ENCODE measurements around the gene ADSS2.

ADSS2 gene

GRCh38 chr1:244442850-244443249 is 8.9 kb downstream of the ADSS2 start:
- Histone ChIP-seq H4K91ac (ENCODE audit: low read depth, low read length, poor library complexity) (no peak overlapping the region), H3K4me3 (ENCODE audit: low read length in 2 of 2) (no peak overlapping the region), H2AK5ac (ENCODE audit: low read depth, low read length) (no peak overlapping the region), H2AFZ (ENCODE audit: low read length) (no peak overlapping the region), H3K4ac (ENCODE audit: low read length) (no peak overlapping the region), H4K8ac (ENCODE audit: low read depth, low read length) (no peak overlapping the region), H3K36me3 (replicated peaks in 1 of 2; ENCODE audit: control insufficient read depth in 2 of 2, insufficient read depth in 2 of 2, low read length in 2 of 2) (peaks cover 0 to 5% of the 10 kb centered on the region in 2 donors), H3K14ac (ENCODE audit: low read length) (no peak overlapping the region), H3K18ac (ENCODE audit: low read length) (no peak overlapping the region), H3K27me3 (ENCODE audit: control insufficient read depth in 3 of 3, insufficient read depth in 3 of 3, low read depth in 1 of 3, low read length in 3 of 3) (no peaks in the 10 kb centered on the region), H3K4me2 (ENCODE audit: insufficient read depth, low read length, poor library complexity, severe bottlenecking) (no peak overlapping the region), H3K27ac (replicated peaks; ENCODE audit: low read length) (no peak overlapping the region), H3K9me3 (replicated peaks in 1 of 2; ENCODE audit: control insufficient read depth in 2 of 2, insufficient read depth in 1 of 2, low read depth in 1 of 2, low read length in 2 of 2) (no peaks in the 10 kb centered on the region), H3K79me1 (ENCODE audit: low read depth, low read length) (no peaks in the 10 kb centered on the region), H3K23ac (ENCODE audit: low read depth, low read length, poor library complexity) (no peak overlapping the region), H2BK12ac (ENCODE audit: low read length) (no peak overlapping the region), H3K4me1 (ENCODE audit: control insufficient read depth in 2 of 2, insufficient read depth in 1 of 2, low read depth in 1 of 2, low read length in 2 of 2) (peaks cover 9 to 16% of the 10 kb centered on the region in 2 donors), H3K9ac (ENCODE audit: low read depth, low read length, poor library complexity) (no peak overlapping the region), H2BK5ac (ENCODE audit: low read length) (no peak overlapping the region), H2BK15ac (ENCODE audit: low read length) (no peak overlapping the region), H2BK120ac (ENCODE audit: low read depth, low read length) (no peak overlapping the region)
- no CpG with 5 or more reads among the region's 2 CpGs for WGBS, 2 donors (ENCODE audit: extremely low coverage in 2 of 2, insufficient read length in 2 of 2, insufficient replicate concordance in 1 of 2)
- no peak for DNase-seq (ENCODE audit: low spot score)

DNA sequence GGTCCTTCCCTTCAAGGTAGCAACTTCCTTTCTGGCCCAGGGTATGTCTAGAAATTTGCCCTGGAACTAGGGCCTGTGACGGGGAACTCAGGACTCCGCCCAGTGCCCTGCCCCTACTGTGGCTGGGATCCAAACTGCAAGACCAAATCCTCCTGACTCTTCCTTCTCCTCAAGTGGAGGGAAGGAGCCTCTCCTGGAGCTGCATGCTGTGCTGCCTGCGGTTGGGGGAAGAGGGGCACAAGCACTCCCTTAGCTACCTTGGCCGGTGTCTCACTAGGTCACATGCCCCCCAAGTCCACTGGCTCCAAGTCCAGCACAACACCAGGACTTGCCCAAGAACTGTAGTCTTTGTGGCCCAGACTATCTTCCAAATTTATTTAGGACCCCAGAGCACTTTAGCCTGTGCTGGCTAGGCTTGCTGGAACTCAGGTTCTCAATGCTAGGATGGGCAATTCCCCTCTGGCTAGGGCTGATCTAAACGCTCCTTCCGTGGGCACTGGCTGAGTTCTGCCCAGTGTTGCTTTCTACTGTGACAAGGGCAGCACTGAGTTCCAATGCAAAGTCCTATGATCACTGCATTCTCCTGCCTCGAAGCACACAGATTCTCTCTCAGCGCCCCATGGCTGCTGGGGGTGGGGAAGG is 12.2 kb downstream of the ADSS2 start:
- peaks cover 0 to 4% of the 10 kb centered on the region in 2 donors for H3K4me1 ChIP-seq (ENCODE audit: control insufficient read depth in 2 of 2, insufficient read depth in 1 of 2, low read depth in 1 of 2, low read length in 2 of 2)
- H4K8ac ChIP-seq (ENCODE audit: low read depth, low read length) = no peak overlapping the region
- H3K36me3 ChIP-seq (replicated peaks in 1 of 2; ENCODE audit: control insufficient read depth in 2 of 2, insufficient read depth in 2 of 2, low read length in 2 of 2) = peaks cover 4 to 33% of the 10 kb centered on the region in 2 donors
- H3K27me3 ChIP-seq (ENCODE audit: control insufficient read depth in 3 of 3, insufficient read depth in 3 of 3, low read depth in 1 of 3, low read length in 3 of 3) = no peaks in the 10 kb centered on the region
- no peak overlapping the region for H3K4me3 ChIP-seq (ENCODE audit: low read length in 2 of 2)
- no peak overlapping the region for H3K9ac ChIP-seq (ENCODE audit: low read depth, low read length, poor library complexity)
- H3K79me1 ChIP-seq (ENCODE audit: low read depth, low read length) = no peaks in the 10 kb centered on the region
- no peak overlapping the region for H3K4me2 ChIP-seq (ENCODE audit: insufficient read depth, low read length, poor library complexity, severe bottlenecking)
- no peak overlapping the region for H2AFZ ChIP-seq (ENCODE audit: low read length)
- no peak overlapping the region for H2AK5ac ChIP-seq (ENCODE audit: low read depth, low read length)
- H3K23ac ChIP-seq (ENCODE audit: low read depth, low read length, poor library complexity) = no peak overlapping the region
- no peaks in the 10 kb centered on the region for H3K9me3 ChIP-seq (replicated peaks in 1 of 2; ENCODE audit: control insufficient read depth in 2 of 2, insufficient read depth in 1 of 2, low read depth in 1 of 2, low read length in 2 of 2)
- no peak overlapping the region for H3K27ac ChIP-seq (replicated peaks; ENCODE audit: low read length)
- WGBS, 2 donors (ENCODE audit: extremely low coverage in 2 of 2, insufficient read length in 2 of 2, insufficient replicate concordance in 1 of 2) = no CpG with 5 or more reads among the region's 8 CpGs
- H4K91ac ChIP-seq (ENCODE audit: low read depth, low read length, poor library complexity) = no peak overlapping the region
- DNase-seq (ENCODE audit: low spot score) = no peak
- H2BK12ac ChIP-seq (ENCODE audit: low read length) = no peak overlapping the region
- H3K18ac ChIP-seq (ENCODE audit: low read length) = no peak overlapping the region
- no peak overlapping the region for H2BK15ac ChIP-seq (ENCODE audit: low read length)
- no peak overlapping the region for H2BK120ac ChIP-seq (ENCODE audit: low read depth, low read length)
- H2BK5ac ChIP-seq (ENCODE audit: low read length) = no peak overlapping the region
- H3K4ac ChIP-seq (ENCODE audit: low read length) = no peak overlapping the region
- H3K14ac ChIP-seq (ENCODE audit: low read length) = no peak overlapping the region

DNA sequence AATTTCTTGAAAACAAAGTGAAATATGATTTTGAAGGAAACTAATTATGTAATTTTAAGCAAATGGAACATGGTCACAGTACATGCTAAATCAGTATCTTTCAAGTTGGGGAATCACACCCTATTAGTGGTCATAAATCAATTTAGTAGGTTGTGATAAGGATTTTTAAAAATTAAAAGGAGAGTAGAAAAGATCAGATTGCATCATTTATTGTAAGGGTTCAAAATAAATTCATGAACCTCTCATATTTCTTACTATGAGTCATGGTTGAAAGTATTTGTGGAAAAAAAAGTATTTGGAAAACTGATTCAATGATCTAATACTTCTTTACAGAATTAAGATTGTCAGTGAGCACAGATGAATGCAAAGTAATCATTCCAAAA is 14.6 kb downstream of the ADSS2 start:
- Histone ChIP-seq H2BK12ac (ENCODE audit: low read length) (no peak overlapping the region), H3K9ac (ENCODE audit: low read depth, low read length, poor library complexity) (no peak overlapping the region), H3K9me3 (replicated peaks in 1 of 2; ENCODE audit: control insufficient read depth in 2 of 2, insufficient read depth in 1 of 2, low read depth in 1 of 2, low read length in 2 of 2) (no peaks in the 10 kb centered on the region), H3K4ac (ENCODE audit: low read length) (no peak overlapping the region), H3K4me2 (ENCODE audit: insufficient read depth, low read length, poor library complexity, severe bottlenecking) (no peak overlapping the region), H3K14ac (ENCODE audit: low read length) (no peak overlapping the region), H3K27ac (replicated peaks; ENCODE audit: low read length) (no peak overlapping the region), H4K91ac (ENCODE audit: low read depth, low read length, poor library complexity) (no peak overlapping the region), H3K23ac (ENCODE audit: low read depth, low read length, poor library complexity) (no peak overlapping the region), H3K18ac (ENCODE audit: low read length) (no peak overlapping the region), H2AK5ac (ENCODE audit: low read depth, low read length) (no peak overlapping the region), H3K36me3 (replicated peaks in 1 of 2; ENCODE audit: control insufficient read depth in 2 of 2, insufficient read depth in 2 of 2, low read length in 2 of 2) (peaks cover 6 to 48% of the 10 kb centered on the region in 2 donors), H2BK15ac (ENCODE audit: low read length) (no peak overlapping the region), H2AFZ (ENCODE audit: low read length) (no peak overlapping the region), H4K8ac (ENCODE audit: low read depth, low read length) (no peak overlapping the region), H2BK5ac (ENCODE audit: low read length) (no peak overlapping the region), H3K4me3 (ENCODE audit: low read length in 2 of 2) (no peak overlapping the region), H3K79me1 (ENCODE audit: low read depth, low read length) (no peaks in the 10 kb centered on the region), H3K4me1 (ENCODE audit: control insufficient read depth in 2 of 2, insufficient read depth in 1 of 2, low read depth in 1 of 2, low read length in 2 of 2) (peaks cover 0 to 4% of the 10 kb centered on the region in 2 donors), H2BK120ac (ENCODE audit: low read depth, low read length) (no peak overlapping the region), H3K27me3 (ENCODE audit: control insufficient read depth in 3 of 3, insufficient read depth in 3 of 3, low read depth in 1 of 3, low read length in 3 of 3) (no peaks in the 10 kb centered on the region)
- no peak for DNase-seq (ENCODE audit: low spot score)

- H3K18ac ChIP-seq (ENCODE audit: low read length) = no peak overlapping the region
- H3K4me3 ChIP-seq (ENCODE audit: low read length in 2 of 2) = no peak overlapping the region
- peaks cover 7 to 53% of the 10 kb centered on the region in 2 donors for H3K36me3 ChIP-seq (replicated peaks in 1 of 2; ENCODE audit: control insufficient read depth in 2 of 2, insufficient read depth in 2 of 2, low read length in 2 of 2)
- H3K4me2 ChIP-seq (ENCODE audit: insufficient read depth, low read length, poor library complexity, severe bottlenecking) = no peak overlapping the region
- H2BK15ac ChIP-seq (ENCODE audit: low read length) = no peak overlapping the region
- H2BK120ac ChIP-seq (ENCODE audit: low read depth, low read length) = no peak overlapping the region
- H3K27ac ChIP-seq (replicated peaks; ENCODE audit: low read length) = no peak overlapping the region
- no peak overlapping the region for H3K4ac ChIP-seq (ENCODE audit: low read length)
- no peak overlapping the region for H3K9ac ChIP-seq (ENCODE audit: low read depth, low read length, poor library complexity)
- H2BK12ac ChIP-seq (ENCODE audit: low read length) = no peak overlapping the region
- no peaks in the 10 kb centered on the region for H3K79me1 ChIP-seq (ENCODE audit: low read depth, low read length)
- H2AFZ ChIP-seq (ENCODE audit: low read length) = no peak overlapping the region
- H3K14ac ChIP-seq (ENCODE audit: low read length) = no peak overlapping the region
- H3K9me3 ChIP-seq (replicated peaks in 1 of 2; ENCODE audit: control insufficient read depth in 2 of 2, insufficient read depth in 1 of 2, low read depth in 1 of 2, low read length in 2 of 2) = no peaks in the 10 kb centered on the region
- no peak overlapping the region for H4K8ac ChIP-seq (ENCODE audit: low read depth, low read length)
- no peak overlapping the region for H4K91ac ChIP-seq (ENCODE audit: low read depth, low read length, poor library complexity)
- no peak for DNase-seq (ENCODE audit: low spot score)
- no peaks in the 10 kb centered on the region for H3K27me3 ChIP-seq (ENCODE audit: control insufficient read depth in 3 of 3, insufficient read depth in 3 of 3, low read depth in 1 of 3, low read length in 3 of 3)
- no peak overlapping the region for H2AK5ac ChIP-seq (ENCODE audit: low read depth, low read length)
- H3K4me1 ChIP-seq (ENCODE audit: control insufficient read depth in 2 of 2, insufficient read depth in 1 of 2, low read depth in 1 of 2, low read length in 2 of 2) = peaks cover 0 to 4% of the 10 kb centered on the region in 2 donors
- no peak overlapping the region for H2BK5ac ChIP-seq (ENCODE audit: low read length)
- no CpG with 5 or more reads among the region's 7 CpGs for WGBS, 2 donors (ENCODE audit: extremely low coverage in 2 of 2, insufficient read length in 2 of 2, insufficient replicate concordance in 1 of 2)
- no peak overlapping the region for H3K23ac ChIP-seq (ENCODE audit: low read depth, low read length, poor library complexity)
These were observed 15.2 kb downstream of the ADSS2 start for GRCh38 chr1:244436336-244437085.

Data from neuronal stem cell (in vitro differentiated cells).